ENCODE data around the gene MCF2L. TPM values are rescaled to one million over a fixed set of nuclear protein-coding genes. Genes with fewer than 3 reads are reported as not detected.

Gene MCF2L
- total RNA-seq, 2 donors from 2014 or later = 37.4 to 74.8 TPM

GRCh38 chr13:113043001-113043630 is 74.1 kb downstream of the MCF2L start:
- no peak for DNase-seq
- H3K36me3 ChIP-seq (replicated peaks in 1 of 2; ENCODE audit: insufficient read depth in 1 of 2, low read depth in 2 of 2) = peaks cover 0 to 3% of the 10 kb centered on the region in 2 donors
- WGBS, 2 donors = 86 to 92% methylated on average over 7 to 20 of the region's 20 CpGs
- no peaks in the 10 kb centered on the region for H3K4me1 ChIP-seq
- no peaks in the 10 kb centered on the region for H3K9me3 ChIP-seq
- intact Hi-C loops (cut with DNase I) = no loop called here
- no peak for ATAC-seq
- H3K27me3 ChIP-seq = no peaks in the 10 kb centered on the region
- no peak overlapping the region for H3K4me3 ChIP-seq
- H3K27ac ChIP-seq = no peak overlapping the region
- TF ChIP-seq POLR2A (IDR thresholded peaks at IDR 0.05) (no peak), CTCF (IDR thresholded peaks at IDR 0.05) (no peak)

- Histone ChIP-seq H3K27ac (no peak overlapping the region), H3K9me3 (no peaks in the 10 kb centered on the region), H3K4me3 (no peak overlapping the region), H3K27me3 (no peaks in the 10 kb centered on the region), H3K36me3 (replicated peaks in 1 of 2; ENCODE audit: insufficient read depth in 1 of 2, low read depth in 2 of 2) (peaks cover 0 to 3% of the 10 kb centered on the region in 2 donors), H3K4me1 (no peaks in the 10 kb centered on the region)
- TF ChIP-seq POLR2A (IDR thresholded peaks at IDR 0.05) = no peak
- TF ChIP-seq CTCF (IDR thresholded peaks at IDR 0.05) = no peak
- ATAC-seq (no peak), DNase-seq (no peak)
- WGBS, 2 donors = 84 to 85% methylated on average over 14 of the region's 14 CpGs
- intact Hi-C loops (cut with DNase I) = no loop called here
These were observed 74.9 kb downstream of the MCF2L start for GRCh38 chr13:113043931-113044330.

- WGBS, 2 donors = 86 to 89% methylated on average over 19 to 27 of the region's 27 CpGs
These were observed 75.5 kb downstream of the MCF2L start for GRCh38 chr13:113044391-113045114.

GRCh38 chr13:113045251-113046127 is 76.5 kb downstream of the MCF2L start:
- no peak for DNase-seq

More at GRCh38 chr13:113044391-113045114, 75.5 kb downstream of the MCF2L start:
- intact Hi-C loops (cut with DNase I) = no loop called here
- H3K36me3 ChIP-seq (replicated peaks in 1 of 2; ENCODE audit: insufficient read depth in 1 of 2, low read depth in 2 of 2) = peaks cover 0 to 3% of the 10 kb centered on the region in 2 donors
- no peak for DNase-seq
- H3K4me3 ChIP-seq = no peak overlapping the region
- no peak for TF ChIP-seq CTCF (IDR thresholded peaks at IDR 0.05)
- TF ChIP-seq POLR2A (IDR thresholded peaks at IDR 0.05) = no peak
- H3K4me1 ChIP-seq = no peaks in the 10 kb centered on the region
- no peak for ATAC-seq
- H3K27me3 ChIP-seq = no peaks in the 10 kb centered on the region
- H3K27ac ChIP-seq = no peak overlapping the region
- H3K9me3 ChIP-seq = no peaks in the 10 kb centered on the region

More at GRCh38 chr13:113045251-113046127, 76.5 kb downstream of the MCF2L start:
- TF ChIP-seq CTCF (IDR thresholded peaks at IDR 0.05) (no peak), POLR2A (IDR thresholded peaks at IDR 0.05) (no peak)
- ATAC-seq = peak; percentile 31
- Histone ChIP-seq H3K27me3 (no peaks in the 10 kb centered on the region), H3K36me3 (replicated peaks in 1 of 2; ENCODE audit: insufficient read depth in 1 of 2, low read depth in 2 of 2) (peaks cover 0 to 3% of the 10 kb centered on the region in 2 donors), H3K27ac (no peak overlapping the region), H3K4me3 (no peak overlapping the region), H3K4me1 (no peaks in the 10 kb centered on the region), H3K9me3 (no peaks in the 10 kb centered on the region)
- intact Hi-C loops (cut with DNase I) = no loop called here
- 74 to 91% methylated on average over 26 to 28 of the region's 32 CpGs for WGBS, 2 donors

Data from body of pancreas (tissue), 4 donors.